Midbrain (tissue), 1 donor: ENCODE data around the gene SNAP23.

Experiments used
- DNase-seq: peaks from one replicate; lab custom pipeline; 2025; lab: John Stamatoyannopoulos, UW

The SNAP23 gene

GRCh38 chr15:42495361-42496212 is at the start of gene SNAP23:
TSS of gene SNAP23 (plus strand) at chr15:42495634. CDS start at chr15:42511847, 16,213 bp downstream.
- DNase-seq = peak; percentile 94

- no peak for DNase-seq
Measured at GRCh38 chr15:42447599-42447998, 47.8 kb upstream of the SNAP23 start.

GRCh38 chr15:42448281-42448680 is 47.2 kb upstream of the SNAP23 start:
- no peak for DNase-seq

GRCh38 chr15:42449770-42450424 is 45.5 kb upstream of the SNAP23 start:
- DNase-seq = no peak

- no peak for DNase-seq
Measured at GRCh38 chr15:42450425-42450790, 45.0 kb upstream of the SNAP23 start.

- no peak for DNase-seq
Measured at GRCh38 chr15:42453826-42454225, 41.6 kb upstream of the SNAP23 start.

- DNase-seq = no peak
Measured at GRCh38 chr15:42456531-42456930, 38.9 kb upstream of the SNAP23 start.

- DNase-seq = no peak
Measured at GRCh38 chr15:42456971-42457370, 38.5 kb upstream of the SNAP23 start.

- DNase-seq = peak; percentile 44
Measured at GRCh38 chr15:42457445-42458442, 37.7 kb upstream of the SNAP23 start.

GRCh38 chr15:42461261-42461660 is 34.2 kb upstream of the SNAP23 start:
- DNase-seq = no peak

GRCh38 chr15:42465520-42466259 is 29.7 kb upstream of the SNAP23 start:
- no peak for DNase-seq

- no peak for DNase-seq
Measured at GRCh38 chr15:42471002-42471401, 24.4 kb upstream of the SNAP23 start.

GRCh38 chr15:42474827-42475226 is 20.6 kb upstream of the SNAP23 start:
- DNase-seq = no peak

- no peak for DNase-seq
Measured at GRCh38 chr15:42482701-42483100, 12.7 kb upstream of the SNAP23 start.

GRCh38 chr15:42483677-42484076 is 11.8 kb upstream of the SNAP23 start:
- DNase-seq = no peak

- DNase-seq = peak; percentile 30
Measured at GRCh38 chr15:42490291-42490670, 5.2 kb upstream of the SNAP23 start.

- DNase-seq = peak; percentile 89
Measured at GRCh38 chr15:42490671-42491538, 4.5 kb upstream of the SNAP23 start, which contains the start of gene ZNF106. TSS of gene ZNF106 (minus strand) at chr15:42491141. CDS start at chr15:42472289, 18,852 bp downstream.

GRCh38 chr15:42491539-42492225 is 3.8 kb upstream of the SNAP23 start:
- DNase-seq = no peak

- DNase-seq = no peak
Measured at GRCh38 chr15:42493679-42494078, 1.8 kb upstream of the SNAP23 start.

GRCh38 chr15:42494998-42495360 is 455 bp upstream of the SNAP23 start:
- peak; percentile 86 for DNase-seq
